Measurements from ENCODE around the gene ATG7. TPM values are rescaled to one million over a fixed set of nuclear protein-coding genes. Genes with fewer than 3 reads are reported as not detected.

ATG7 gene
- total RNA-seq, 1 donor from 2014 or later, result 48.5 TPM

DNA sequence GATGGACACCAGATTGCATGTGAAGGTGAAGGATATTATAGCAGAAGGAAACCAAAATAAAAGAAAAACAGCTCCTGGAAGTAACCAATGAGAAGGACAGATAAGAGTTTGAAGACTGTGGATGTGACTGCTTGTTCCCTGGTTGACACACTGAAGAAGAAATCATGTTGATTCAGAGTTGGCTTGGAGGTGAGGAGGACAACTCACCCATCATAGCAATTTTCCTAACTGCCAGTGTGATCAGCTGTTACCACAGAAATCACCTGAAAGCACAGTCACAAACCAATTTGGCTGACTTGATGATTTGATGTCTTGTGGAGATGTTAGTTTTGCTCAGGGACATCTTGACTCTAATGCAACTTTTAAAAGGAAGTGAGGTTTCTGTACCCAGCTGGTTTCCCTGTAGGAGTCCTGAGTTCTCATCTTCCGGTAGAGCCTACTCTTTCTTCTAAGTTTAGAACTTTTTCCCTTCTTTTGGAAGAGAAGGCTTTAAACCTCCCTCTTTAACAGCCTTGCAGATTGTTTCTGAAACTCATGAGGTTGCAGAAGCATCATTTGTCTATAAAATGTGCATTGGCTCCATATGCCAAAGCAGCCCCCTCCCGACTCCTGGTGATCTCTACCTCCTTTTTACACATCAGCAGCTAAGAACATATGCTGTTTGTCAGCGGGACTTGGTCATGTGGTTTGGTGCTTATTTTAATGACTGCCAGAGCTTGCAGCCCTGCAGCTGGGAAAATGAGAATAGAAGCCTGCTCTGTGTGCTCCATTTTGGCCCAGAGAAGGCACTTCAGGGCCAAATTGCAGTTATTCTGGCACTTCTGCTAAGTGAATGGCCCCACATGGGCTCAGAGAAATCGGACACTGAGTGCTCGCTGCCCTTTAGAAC lies 10.3 kb downstream of the ATG7 start:
- Histone ChIP-seq H3K4me1 (peaks cover 7 to 8% of the 10 kb centered on the region in 2 donors), H3K27me3 (no peaks in the 10 kb centered on the region), H3K4me3 (no peak overlapping the region), H3K27ac (peak overlapping the region in 1 of 2 donors; percentile 28), H3K9me3 (no peaks in the 10 kb centered on the region), H3K36me3 (peaks cover 11 to 22% of the 10 kb centered on the region in 2 donors)
- intact Hi-C loops (cut with DNase I), result no loop called here
- TF ChIP-seq, protein P1, sequence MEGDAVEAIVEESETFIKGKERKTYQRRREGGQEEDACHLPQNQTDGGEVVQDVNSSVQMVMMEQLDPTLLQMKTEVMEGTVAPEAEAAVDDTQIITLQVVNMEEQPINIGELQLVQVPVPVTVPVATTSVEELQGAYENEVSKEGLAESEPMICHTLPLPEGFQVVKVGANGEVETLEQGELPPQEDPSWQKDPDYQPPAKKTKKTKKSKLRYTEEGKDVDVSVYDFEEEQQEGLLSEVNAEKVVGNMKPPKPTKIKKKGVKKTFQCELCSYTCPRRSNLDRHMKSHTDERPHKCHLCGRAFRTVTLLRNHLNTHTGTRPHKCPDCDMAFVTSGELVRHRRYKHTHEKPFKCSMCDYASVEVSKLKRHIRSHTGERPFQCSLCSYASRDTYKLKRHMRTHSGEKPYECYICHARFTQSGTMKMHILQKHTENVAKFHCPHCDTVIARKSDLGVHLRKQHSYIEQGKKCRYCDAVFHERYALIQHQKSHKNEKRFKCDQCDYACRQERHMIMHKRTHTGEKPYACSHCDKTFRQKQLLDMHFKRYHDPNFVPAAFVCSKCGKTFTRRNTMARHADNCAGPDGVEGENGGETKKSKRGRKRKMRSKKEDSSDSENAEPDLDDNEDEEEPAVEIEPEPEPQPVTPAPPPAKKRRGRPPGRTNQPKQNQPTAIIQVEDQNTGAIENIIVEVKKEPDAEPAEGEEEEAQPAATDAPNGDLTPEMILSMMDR (IDR thresholded peaks at IDR 0.05), result no peak
- DNase-seq (ENCODE audit: low spot score in 2 of 2), result no peak

DNA sequence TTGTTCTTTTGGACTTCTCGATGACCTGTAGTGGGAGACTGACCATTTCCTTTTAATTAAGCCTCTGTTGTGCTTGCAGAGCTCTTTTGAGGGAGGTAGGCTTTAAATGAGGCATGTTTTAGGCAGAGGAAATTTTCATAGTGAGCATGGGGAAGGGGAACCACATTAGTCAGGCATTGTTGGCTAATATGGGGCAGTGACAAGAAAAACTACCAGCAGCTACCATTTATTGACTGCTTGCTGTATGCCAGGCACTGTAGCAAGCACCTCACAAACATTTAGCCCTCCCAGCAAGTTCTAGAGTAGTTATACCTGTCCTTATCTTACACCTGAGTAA lies 10.9 kb downstream of the ATG7 start:
- peaks cover 13 to 14% of the 10 kb centered on the region in 2 donors for H3K4me1 ChIP-seq
- peaks cover 8 to 19% of the 10 kb centered on the region in 2 donors for H3K36me3 ChIP-seq
- H3K27ac ChIP-seq, result peak overlapping the region in 1 of 2 donors; percentile 28
- intact Hi-C loops (cut with DNase I), result no loop called here
- H3K9me3 ChIP-seq, result no peaks in the 10 kb centered on the region
- no peak for DNase-seq (ENCODE audit: low spot score in 2 of 2)
- no peaks in the 10 kb centered on the region for H3K27me3 ChIP-seq
- H3K4me3 ChIP-seq, result no peak overlapping the region
- TF ChIP-seq, protein P1 (IDR thresholded peaks at IDR 0.05), result no peak

DNA sequence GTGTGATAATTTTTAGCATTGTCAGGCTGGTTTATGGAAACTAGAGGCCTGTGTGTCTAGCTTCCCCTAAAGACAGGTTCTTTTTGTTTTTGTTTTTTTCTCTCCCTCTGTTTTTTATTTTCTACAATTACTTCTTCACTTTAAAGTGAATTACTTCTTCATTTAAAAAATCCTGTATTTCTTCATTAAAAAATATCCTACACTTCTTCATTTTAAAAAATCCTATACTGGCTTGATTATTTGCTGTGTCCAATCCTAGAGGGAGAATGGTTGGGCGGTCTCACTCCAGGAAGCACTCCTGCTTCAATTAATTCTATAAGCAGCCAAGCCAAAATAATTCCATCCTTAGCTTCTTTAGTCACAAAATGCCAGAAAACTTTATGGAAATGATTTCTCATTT lies 11.8 kb downstream of the ATG7 start:
- Histone ChIP-seq H3K27me3 (no peaks in the 10 kb centered on the region), H3K9me3 (no peaks in the 10 kb centered on the region), H3K36me3 (peaks cover 6 to 14% of the 10 kb centered on the region in 2 donors), H3K4me3 (no peak overlapping the region), H3K27ac (peak overlapping the region in 1 of 2 donors; percentile 10), H3K4me1 (peaks cover 19 to 20% of the 10 kb centered on the region in 2 donors)
- intact Hi-C loops (cut with DNase I), result no loop called here
- DNase-seq (ENCODE audit: low spot score in 2 of 2), result no peak
- TF ChIP-seq, protein P1 (IDR thresholded peaks at IDR 0.05), result no peak

DNA sequence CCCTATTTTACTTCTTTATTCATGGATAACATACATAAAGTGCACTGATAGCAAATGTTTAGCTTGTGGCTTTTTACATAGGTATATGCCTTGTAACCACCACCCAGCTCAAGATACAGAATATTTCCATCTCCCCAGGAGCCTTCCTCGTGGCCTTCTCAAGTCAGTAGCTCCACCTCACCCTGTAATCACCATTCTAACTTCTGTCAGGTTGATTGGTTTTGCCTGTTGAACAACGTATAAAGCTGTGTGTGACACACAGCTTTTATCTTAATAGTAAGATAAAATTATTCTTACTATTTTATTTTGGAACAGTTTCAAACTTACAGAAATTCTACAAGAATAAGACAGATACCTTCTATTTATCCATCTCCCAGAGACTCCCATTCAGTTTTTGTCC lies 13.3 kb downstream of the ATG7 start:
- Histone ChIP-seq H3K36me3 (peaks cover 1 to 14% of the 10 kb centered on the region in 2 donors), H3K9me3 (no peaks in the 10 kb centered on the region), H3K27me3 (no peaks in the 10 kb centered on the region), H3K4me1 (peaks cover 19 to 25% of the 10 kb centered on the region in 2 donors), H3K4me3 (no peak overlapping the region), H3K27ac (no peak overlapping the region)
- DNase-seq (ENCODE audit: low spot score in 2 of 2), result no peak
- intact Hi-C loops (cut with DNase I), result loop anchor here (5.0 kb wide), 1 partner anchor 128 kb away; no protein-coding TSS in a partner anchor
- TF ChIP-seq, protein P1 (IDR thresholded peaks at IDR 0.05), result no peak

DNA sequence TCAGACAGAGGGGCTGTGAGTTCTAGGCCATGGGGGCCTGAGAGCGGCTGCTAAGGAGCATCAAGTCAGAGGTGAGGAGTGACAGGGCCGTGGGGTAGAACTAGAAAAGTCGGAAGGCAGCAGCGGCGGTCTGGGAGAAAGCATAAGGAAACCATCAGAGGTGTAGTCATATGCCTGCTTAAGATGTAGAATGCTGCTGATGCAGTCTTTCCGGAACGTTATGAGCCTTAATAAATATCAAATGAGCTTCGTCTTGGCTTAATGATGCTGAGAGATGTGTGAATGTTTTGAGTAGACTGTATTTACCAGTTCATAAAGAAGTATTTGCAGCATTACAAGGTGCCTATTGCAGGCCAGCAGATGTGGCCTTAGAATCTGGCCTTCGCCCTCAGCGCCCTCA lies 15.2 kb downstream of the ATG7 start:
- Histone ChIP-seq H3K27me3 (no peaks in the 10 kb centered on the region), H3K4me3 (no peak overlapping the region), H3K4me1 (peaks cover 19 to 25% of the 10 kb centered on the region in 2 donors), H3K9me3 (no peaks in the 10 kb centered on the region), H3K27ac (peak overlapping the region; percentile 86), H3K36me3 (peaks cover 0 to 2% of the 10 kb centered on the region in 2 donors)
- DNase-seq (ENCODE audit: low spot score in 2 of 2), result no peak
- intact Hi-C loops (cut with DNase I), result loop anchor here (5.0 kb wide), 1 partner anchor 130 kb away; no protein-coding TSS in a partner anchor
- TF ChIP-seq, protein P1 (IDR thresholded peaks at IDR 0.05), result no peak

Data from ascending aorta (tissue), 2 donors.